Stomach (tissue), 9 donors: Measurements from ENCODE around the gene EIF5. TPM values are rescaled to one million over a fixed set of nuclear protein-coding genes. Genes with fewer than 3 reads are reported as not detected.

Source experiments
- DNase-seq, 2 donors: peaks; one replicate each; pipeline versions ENCODE4 v3.0.0 to v3.0.0-alpha.2; 2013 to 2019
- H3K27ac ChIP-seq, 5 donors: fragments of 200-600 bp in 4 of 5; sonication (generic) in 4 of 5; one replicate each; pipeline ENCODE4 v1.5.1; 2013 to 2019; ENCODE audit warnings: mild to moderate bottlenecking in 1 of 5, moderate library complexity in 1 of 5
- H3K27me3 ChIP-seq, 3 donors: fragments of 200-600 bp; sonication (generic); one replicate each; pipeline ENCODE4 v1.5.1; 2017 to 2019; ENCODE audit warnings: mixed run types in 1 of 3
- H3K36me3 ChIP-seq, 4 donors: fragments of 200-600 bp; sonication (generic); 1 replicate in 3 of 4; 2 replicates in 1 of 4; pipeline ENCODE4 v1.5.1; 2016 to 2019
- H3K4me1 ChIP-seq, 4 donors: fragments of 200-600 bp; sonication (generic); one replicate each; pipeline ENCODE4 v1.5.1; 2016 to 2019
- H3K4me3 ChIP-seq, 4 donors: fragments of 200-600 bp; sonication (generic) in 3 of 4; one replicate each; pipeline ENCODE4 v1.5.1; 2016 to 2019; ENCODE audit warnings: mild to moderate bottlenecking in 1 of 4
- H3K9me3 ChIP-seq, 4 donors: fragments of 200-600 bp; sonication (generic); one replicate each; pipeline ENCODE4 v1.5.1; 2016 to 2019
- CTCF ChIP-seq, 7 experiments: fragments of 450-650 bp in 4 of 7; fragments of 200-600 bp in 3 of 7; sonication (generic) in 3 of 7; IDR thresholded peaks; one replicate each; pipeline ENCODE4 v1.5.1; 2016 to 2019; ENCODE audit warnings: antibody characterized with exemption in 7 of 7, control low read depth in 2 of 7, mild to moderate bottlenecking in 1 of 7
- EP300 ChIP-seq: sonication (generic); formaldehyde crosslinking; IDR thresholded peaks from one replicate; pipeline ENCODE4 v1.6.1; 2017; ENCODE audit warnings: antibody characterized with exemption
- POLR2A ChIP-seq, 4 donors: fragments of 450-650 bp; IDR thresholded peaks; one replicate each; pipeline ENCODE4 v1.6.1; 2016; ENCODE audit warnings: antibody characterized with exemption in 4 of 4, control low read depth in 2 of 4, mild to moderate bottlenecking in 1 of 4, moderate library complexity in 1 of 4
- POLR2AphosphoS5 ChIP-seq, 3 donors: sonication (generic); formaldehyde crosslinking; IDR thresholded peaks; one replicate each; pipeline ENCODE4 v1.6.1; 2016; ENCODE audit warnings: antibody characterized with exemption in 3 of 3
- WGBS, 5 donors: extraction: QIAGEN DNeasy Blood & Tissue Kit in 3 of 5; methylation state at CpG; one replicate each; pipeline versions ENCODE4 v1.1.5 to v1.1.7; 2013 to 2018; 5-methylcytosine and 5-hydroxymethylcytosine counted together
- intact Hi-C: fragments of 100-400 bp; cut with DNase I; formaldehyde crosslinking; loops from one replicate; pipeline ENCODE4 v1.15.1; 2023; ENCODE audit warnings: low total_unique reads
- polyA plus RNA-seq, 3 donors: library from polyadenylated mRNA; stranded (reverse); fragments of 200-250 nt; gene quantifications; one replicate each; pipeline ENCODE4 v1.2.3, GENCODE V29; 2013
- total RNA-seq, 5 donors: library from RNA; depleted of rRNA; stranded (reverse); fragments of >200 nt; gene quantifications; one replicate each; pipeline versions ENCODE4 v1.1.0 to v1.2.3, GENCODE V29; 2014 to 2016
- donor health status: healthy with polysubstance abuse.
- donor health status: Bipolar disorder and iron deficiency.
- donor health status: healthy.

The EIF5 gene
- total and polyA plus RNA-seq, 8 donors: 44.3 to 401 (median 134) TPM

- intact Hi-C loops: no loop called here
These were observed 7.5 kb downstream of the EIF5 start for GRCh38 chr14:103341250-103342129.

GRCh38 chr14:103343164-103343879 lies 9.3 kb downstream of the EIF5 start:
- DNase-seq: no peak
- Histone ChIP-seq H3K4me1 (peaks cover 0 to 28% (median 14%) of the 10 kb centered on the region in 4 donors), H3K9me3 (no peaks in the 10 kb centered on the region), H3K27ac (no peak overlapping the region), H3K27me3 (no peaks in the 10 kb centered on the region), H3K36me3 (peaks cover 63 to 74% (median 70%) of the 10 kb centered on the region in 4 donors), H3K4me3 (no peak overlapping the region)
- 66 to 80% (median 75%) methylated on average over 4 of the region's 4 CpGs for WGBS, 5 donors
- TF ChIP-seq POLR2AphosphoS5 (IDR thresholded peaks at IDR 0.05): peak in 1 of 3 donors; percentile 2
- no peak for TF ChIP-seq POLR2A (IDR thresholded peaks at IDR 0.05)
- TF ChIP-seq EP300: no peak
- intact Hi-C loops: no loop called here

More at GRCh38 chr14:103341250-103342129, 7.5 kb downstream of the EIF5 start:
- WGBS, 5 donors: 59 to 80% (median 75%) methylated on average over 5 of the region's 5 CpGs
- no peak overlapping the region for H3K4me3 ChIP-seq
- no peak for DNase-seq
- H3K36me3 ChIP-seq: peaks cover 82 to 92% (median 88%) of the 10 kb centered on the region in 4 donors
- H3K4me1 ChIP-seq: peaks cover 2 to 47% (median 28%) of the 10 kb centered on the region in 4 donors
- H3K27ac ChIP-seq: no peak overlapping the region
- H3K27me3 ChIP-seq: no peaks in the 10 kb centered on the region
- no peaks in the 10 kb centered on the region for H3K9me3 ChIP-seq
- TF ChIP-seq EP300: no peak

GRCh38 chr14:103343905-103344797 lies 10.1 kb downstream of the EIF5 start:
- Histone ChIP-seq H3K36me3 (peaks cover 55 to 65% (median 62%) of the 10 kb centered on the region in 4 donors), H3K27ac (no peak overlapping the region), H3K9me3 (no peaks in the 10 kb centered on the region), H3K4me3 (no peak overlapping the region), H3K4me1 (peaks cover 0 to 22% (median 14%) of the 10 kb centered on the region in 4 donors), H3K27me3 (no peaks in the 10 kb centered on the region)
- 79 to 85% (median 83%) methylated on average over 5 of the region's 5 CpGs for WGBS, 5 donors
- no peak for DNase-seq
- no peak for TF ChIP-seq CTCF (IDR thresholded peaks at IDR 0.05)
- TF ChIP-seq EP300: no peak
- no peak for TF ChIP-seq POLR2AphosphoS5 (IDR thresholded peaks at IDR 0.05)
- TF ChIP-seq POLR2A (IDR thresholded peaks at IDR 0.05): no peak
- intact Hi-C loops: no loop called here

GRCh38 chr14:103346286-103346685 lies 12.2 kb downstream of the EIF5 start:
- no peak overlapping the region for H3K4me3 ChIP-seq
- intact Hi-C loops: no loop called here
- peaks cover 34 to 44% (median 41%) of the 10 kb centered on the region in 4 donors for H3K36me3 ChIP-seq
- no peak for TF ChIP-seq EP300
- no peak for TF ChIP-seq CTCF (IDR thresholded peaks at IDR 0.05)
- TF ChIP-seq POLR2A (IDR thresholded peaks at IDR 0.05): no peak
- TF ChIP-seq POLR2AphosphoS5 (IDR thresholded peaks at IDR 0.05): no peak
- WGBS, 5 donors: 26 to 43% (median 41%) methylated on average over 3 of the region's 3 CpGs
- H3K27ac ChIP-seq: no peak overlapping the region
- no peaks in the 10 kb centered on the region for H3K9me3 ChIP-seq
- peaks cover 0 to 7% (median under 1%) of the 10 kb centered on the region in 4 donors for H3K4me1 ChIP-seq
- no peaks in the 10 kb centered on the region for H3K27me3 ChIP-seq
- DNase-seq: no peak
